HG03575 (cell line): ENCODE results near the gene PIR.

Source experiments
- ATAC-seq: cut with Tn5 transposase; IDR thresholded peaks from one replicate; pipeline ENCODE4 v1.9.1; 2021; ENCODE audit not compliant: unreplicated experiment, insufficient number of reproducible peaks, low FRiP score; ENCODE audit errors: extremely low read depth

The PIR gene

DNA sequence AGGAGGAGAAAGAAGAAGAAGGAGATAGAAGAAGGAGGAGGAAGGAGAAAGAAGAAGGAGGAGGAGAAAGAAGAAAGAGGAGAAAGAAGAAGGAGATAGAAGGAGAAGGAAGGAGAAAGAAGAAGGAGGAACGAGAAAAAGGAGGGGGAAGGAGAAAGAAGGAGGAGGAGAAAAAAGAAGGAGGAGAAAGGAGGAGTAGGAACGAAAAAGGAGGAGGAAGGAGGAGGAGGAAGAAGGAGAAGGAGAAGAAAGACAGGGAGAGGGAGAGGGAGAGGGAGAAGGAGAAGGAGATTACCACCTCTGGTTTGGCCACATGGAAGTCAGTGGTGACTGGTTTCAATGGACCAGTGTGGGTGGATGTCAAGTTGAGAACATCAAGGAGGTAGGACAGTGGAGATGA lies 58.9 kb downstream of the PIR start:
- ATAC-seq: no peak

DNA sequence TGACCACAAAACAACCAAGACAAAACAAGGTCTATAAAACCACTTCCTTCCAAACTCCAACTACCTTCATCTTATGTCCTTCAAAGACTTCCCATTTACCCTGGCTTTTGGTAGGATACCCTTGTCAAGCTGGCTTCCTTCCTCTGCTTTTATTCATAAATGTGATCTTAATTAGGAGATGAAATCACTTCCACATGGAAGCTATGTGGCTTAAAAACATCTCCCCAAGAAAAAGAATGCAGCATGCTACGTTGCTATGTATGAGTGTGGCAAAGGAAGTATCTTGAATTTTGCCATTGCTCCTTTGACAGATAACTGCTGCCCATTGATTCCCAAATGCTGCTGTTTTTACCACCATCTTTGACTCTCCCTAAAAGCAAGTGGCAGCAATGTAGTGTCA lies 62.5 kb downstream of the PIR start:
- no peak for ATAC-seq

DNA sequence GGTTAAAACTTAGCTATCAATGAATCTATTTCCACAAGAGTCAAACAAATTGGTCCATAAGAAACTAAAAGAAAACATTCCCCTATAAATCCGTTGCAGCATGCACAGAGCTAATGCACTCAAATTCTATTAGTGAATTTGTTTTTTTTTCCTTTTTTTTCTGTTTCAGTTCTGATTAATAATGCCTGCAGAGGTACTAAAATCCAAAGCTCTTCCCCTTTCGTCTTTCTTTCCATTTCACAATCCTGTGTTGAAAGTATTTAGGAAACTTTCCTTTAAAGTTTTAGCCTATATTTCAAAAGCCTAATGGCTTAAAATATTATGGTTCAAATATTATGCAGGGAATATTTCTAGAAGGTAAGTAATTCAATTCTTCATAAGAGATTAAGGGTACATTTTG lies 63.1 kb downstream of the PIR start:
- no peak for ATAC-seq

DNA sequence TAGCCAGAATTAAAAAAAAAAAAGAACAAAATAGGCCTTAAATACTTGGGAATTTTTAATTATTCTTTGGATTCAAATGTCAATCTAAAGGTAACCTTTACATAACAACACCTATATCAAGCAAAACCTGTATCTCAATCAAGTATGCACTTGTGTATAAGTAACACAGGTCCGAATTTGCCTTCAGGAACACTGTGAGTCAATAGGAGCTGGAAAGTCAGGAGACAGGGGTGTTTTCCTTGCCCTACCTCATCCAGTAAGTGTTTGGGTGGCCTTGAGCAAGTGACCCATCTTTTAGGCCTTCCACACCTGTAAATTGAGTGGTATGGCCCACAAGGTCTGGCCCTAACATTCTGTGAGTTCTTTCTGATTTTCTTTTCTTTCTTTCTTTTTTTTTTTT lies 68.1 kb downstream of the PIR start:
- ATAC-seq: no peak

DNA sequence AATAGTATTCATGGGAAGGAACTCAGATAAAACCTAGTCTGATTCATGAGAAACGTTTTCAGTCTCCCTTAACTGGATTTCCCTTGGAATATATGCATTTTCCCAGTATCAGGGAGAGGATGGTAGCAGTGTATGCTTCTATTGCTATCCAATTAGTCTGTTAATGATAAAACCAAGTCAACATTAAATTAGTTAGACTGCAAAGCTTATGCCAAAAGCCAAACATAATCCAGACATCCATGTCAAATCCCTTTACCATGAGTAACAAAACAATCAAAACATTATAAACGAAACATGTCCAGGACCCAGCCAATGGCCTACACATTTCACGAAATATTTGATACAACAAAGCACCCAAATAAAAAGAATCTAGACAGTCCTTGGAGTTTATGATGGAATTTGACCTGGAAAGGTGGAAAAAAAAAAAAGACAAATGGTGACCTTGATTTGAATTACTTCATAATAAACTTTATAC lies 74.4 kb downstream of the PIR start:
- ATAC-seq: no peak

DNA sequence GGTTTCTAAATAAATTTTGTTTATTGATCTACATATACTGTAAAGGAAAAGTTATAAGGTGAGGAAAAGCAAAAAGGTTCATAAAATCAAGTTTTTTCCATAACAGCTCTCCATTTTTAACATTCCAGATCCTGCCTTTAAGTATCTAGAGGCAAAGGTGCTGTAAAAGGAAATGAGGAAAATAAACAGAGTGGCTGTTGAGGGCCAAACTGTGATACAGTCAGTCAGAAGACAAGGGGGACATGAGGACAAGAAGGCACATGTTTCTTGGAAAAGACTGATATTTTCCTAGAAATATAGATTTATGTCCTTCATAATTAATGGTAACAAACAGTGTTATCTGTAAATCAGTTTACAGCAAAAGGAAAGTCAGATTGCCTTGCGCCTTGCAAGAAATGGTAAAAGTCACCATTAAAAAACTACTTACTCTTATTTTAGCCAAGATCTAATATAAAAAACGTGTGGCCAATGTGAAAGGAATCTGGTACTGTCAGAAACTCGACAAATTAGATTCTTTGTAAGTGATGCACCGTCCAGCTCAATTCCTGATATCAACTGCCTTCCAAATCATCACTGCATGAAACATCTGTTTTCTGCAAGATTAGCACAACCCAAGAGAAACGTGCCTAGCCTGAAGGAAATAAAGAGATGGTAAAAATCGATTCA lies 75.0 kb downstream of the PIR start:
- no peak for ATAC-seq

DNA sequence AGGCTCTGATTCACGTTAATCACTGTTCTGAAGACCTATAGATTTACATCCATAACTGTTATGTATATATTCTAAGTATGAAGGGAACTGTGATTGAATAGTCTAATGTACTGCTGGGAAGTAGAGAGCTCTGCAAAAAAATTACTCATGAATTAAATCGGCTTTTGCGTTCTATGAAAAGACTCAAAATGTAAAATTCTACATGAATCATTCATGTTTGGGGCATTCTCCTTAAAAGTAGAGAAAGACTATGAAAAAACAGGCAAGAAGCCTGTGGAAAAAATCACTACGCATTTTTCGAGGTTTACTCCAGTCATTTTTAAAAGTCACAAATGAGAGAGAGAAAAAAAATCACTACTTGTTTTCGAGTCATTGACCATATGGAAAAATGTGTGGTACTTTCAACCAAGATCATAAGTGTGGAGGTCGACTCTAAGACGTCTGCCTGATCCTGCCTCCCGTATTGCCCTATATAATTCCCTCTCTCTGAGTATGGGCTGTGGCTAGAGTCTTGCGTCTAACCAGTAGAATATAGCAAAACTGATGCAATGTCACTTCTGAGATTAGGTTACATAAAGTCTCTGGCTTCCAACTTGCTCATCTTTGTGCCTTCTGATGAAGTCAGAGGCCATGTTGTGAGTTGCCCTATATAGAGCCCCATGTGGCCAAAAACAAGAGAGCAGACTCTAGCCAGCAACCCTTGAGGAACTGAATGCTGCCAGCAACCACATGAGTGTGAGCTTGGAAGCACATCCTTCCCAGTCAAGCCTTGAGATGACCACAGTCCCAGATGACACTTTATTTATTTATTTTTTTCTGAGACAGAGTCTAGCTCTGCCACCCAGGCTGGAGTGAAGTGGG lies 76.8 kb downstream of the PIR start:
- ATAC-seq: no peak

DNA sequence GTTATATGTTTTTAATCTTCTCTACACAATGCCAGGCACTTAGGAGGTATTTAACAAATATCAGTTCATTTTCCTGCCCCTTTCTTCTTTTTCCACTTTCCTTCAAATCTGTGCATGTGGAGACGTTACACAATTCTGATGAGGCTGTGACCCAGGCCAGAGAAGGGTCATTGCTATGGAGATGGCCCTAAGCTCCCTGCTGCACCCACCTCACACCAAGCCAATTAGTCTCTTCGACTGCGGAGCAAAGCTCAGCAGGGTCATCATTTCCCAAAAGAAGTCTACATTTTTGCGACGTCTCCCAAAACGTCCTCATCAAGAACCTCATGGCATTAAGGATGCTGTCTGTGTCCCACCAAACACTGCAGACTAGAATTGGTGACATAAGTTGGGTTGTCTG lies 80.0 kb downstream of the PIR start:
- ATAC-seq: no peak

DNA sequence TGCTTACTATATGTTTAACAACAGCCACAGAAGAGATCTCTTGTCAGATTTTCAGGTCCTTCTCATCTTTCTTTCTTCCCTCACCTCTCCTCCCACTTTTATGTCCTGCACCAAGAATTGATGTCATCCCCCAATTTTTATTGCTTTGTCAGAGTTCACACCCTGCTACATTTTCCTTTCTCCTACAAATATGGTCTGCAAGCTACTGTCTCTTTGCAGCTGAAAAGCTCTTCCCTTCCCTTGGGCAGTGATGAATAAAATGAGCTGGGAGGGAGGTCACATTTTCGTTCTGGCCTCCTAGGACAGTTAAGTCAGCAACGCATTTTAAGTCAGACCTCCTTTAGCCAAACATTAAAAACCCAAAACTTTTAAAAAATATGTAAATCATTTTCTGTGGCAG lies 82.2 kb downstream of the PIR start:
- ATAC-seq: no peak

DNA sequence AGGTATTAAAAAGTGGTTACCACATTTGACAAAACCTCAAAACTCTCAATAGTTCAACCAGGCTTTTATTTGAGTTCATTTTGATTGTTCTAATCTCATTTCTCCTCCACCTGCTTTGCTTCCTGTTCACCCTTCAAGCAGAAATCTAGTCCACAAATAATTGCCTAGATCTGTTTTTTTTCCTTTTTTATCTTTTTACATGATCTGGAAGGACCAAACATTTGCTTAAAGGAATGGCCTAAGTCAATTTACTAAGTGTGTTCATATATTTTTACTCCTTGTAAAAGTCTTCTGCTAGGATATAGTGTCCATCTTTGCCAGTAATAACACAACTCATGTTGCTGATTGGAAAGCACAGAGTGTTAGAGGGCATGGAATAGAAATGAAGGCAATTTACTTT lies 82.7 kb downstream of the PIR start:
- no peak for ATAC-seq

DNA sequence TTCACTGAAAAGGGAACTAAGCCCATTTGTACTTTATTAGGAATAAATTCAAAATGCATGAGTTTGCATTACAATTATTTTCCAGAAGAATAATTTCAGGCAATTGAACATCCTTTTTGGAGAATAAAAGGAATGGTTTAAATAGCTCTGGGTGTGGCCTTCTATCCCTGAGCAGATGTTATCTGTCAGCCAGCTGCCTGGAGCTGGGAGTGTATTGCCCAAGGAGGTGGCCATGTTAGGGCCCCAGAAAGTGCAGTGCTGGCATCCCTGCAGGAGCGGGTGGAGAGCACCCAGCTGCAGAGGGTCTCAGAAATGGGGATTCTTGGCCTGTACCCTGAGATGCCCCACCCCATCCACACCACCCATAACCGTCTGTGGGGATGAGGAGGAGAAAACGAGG lies 87.3 kb downstream of the PIR start:
- ATAC-seq: no peak

DNA sequence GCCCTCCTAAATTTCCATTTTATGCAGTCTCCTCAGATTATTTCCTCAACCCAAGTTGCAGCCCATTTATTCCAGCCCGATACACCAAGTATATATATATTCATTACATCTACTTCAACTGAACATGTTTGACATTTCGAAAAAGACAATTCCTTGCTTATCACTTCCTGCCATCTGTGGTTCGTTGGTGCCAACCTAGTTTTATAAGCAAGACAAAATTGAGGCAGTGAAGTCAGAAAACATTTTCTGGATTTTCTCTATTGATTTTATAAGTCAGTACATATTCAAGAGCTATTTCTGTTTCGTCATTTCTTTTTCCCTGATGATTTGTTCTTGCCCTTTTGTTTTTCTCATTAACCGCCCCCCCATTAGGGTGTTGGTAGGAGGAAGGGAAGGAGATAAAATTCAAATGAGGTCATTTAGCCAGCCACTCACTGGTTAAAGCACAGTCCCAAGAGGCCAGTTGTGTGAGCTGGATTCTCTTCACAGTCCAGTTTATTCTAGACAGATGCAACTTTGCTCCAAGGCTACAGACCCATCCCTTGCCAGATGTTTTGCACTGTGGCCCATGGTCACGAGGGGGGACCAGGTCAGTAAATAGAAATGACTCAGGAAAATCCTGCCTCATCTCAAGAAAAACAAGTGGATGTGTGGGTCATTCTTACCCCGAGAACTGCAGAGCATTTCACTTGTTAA lies 88.6 kb downstream of the PIR start:
- no peak for ATAC-seq

DNA sequence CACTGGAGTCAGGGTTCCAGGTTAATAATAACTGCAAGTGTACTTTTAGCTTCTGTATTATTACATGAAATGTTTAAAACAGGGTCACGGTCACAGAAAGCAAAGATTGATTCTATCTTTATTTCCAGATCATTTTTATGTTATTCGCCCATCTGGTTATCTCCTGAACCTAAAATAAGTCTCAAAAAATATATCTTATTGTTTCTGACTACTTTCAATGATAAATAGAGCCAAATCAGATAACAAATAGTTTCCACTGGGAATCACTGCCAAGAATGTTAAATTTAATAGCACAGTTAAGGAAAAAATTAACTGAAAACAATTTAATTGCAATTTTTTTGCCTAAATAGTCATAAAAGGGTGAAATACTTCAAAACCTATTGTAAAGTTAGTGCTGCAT lies 91.8 kb downstream of the PIR start:
- no peak for ATAC-seq

DNA sequence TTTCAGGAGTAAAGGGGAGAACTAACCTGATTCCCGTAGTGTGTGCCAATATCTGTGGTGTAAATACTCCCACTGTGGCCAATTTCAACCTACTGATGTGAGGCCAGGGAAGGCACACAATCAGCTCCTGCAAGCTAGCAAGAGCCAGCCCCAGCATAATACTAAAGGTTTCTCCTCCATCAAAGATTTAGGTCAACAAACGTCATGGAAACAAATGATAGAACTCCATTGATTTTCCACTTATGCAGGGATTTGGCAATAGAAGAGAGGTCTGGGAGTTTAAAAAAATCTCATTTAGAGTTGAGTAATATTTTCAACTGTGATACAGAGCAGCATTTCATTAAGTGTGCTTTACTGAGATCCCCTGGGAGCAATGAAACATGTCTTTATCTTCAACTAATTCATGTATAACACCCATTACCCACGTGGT lies 93.2 kb downstream of the PIR start:
- no peak for ATAC-seq

DNA sequence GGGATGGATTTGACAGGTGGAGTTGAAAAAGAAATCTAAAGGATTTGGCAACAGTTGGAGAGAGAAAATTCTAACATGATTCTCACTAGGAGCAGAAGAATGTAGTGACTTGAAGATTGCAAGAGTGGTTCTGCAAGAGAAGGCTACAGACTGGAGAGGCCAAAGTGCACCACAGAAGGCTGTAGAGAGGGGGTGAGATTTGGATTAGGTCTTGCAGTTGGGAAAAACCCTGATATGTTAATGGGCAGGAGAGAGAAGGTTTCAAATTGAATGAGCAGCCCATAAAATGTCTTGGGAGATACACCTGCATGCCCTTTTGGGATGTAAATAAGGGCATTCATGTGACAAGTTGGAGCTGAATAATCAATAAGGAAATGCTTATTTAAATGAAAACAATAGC lies 94.3 kb downstream of the PIR start:
- ATAC-seq: no peak

DNA sequence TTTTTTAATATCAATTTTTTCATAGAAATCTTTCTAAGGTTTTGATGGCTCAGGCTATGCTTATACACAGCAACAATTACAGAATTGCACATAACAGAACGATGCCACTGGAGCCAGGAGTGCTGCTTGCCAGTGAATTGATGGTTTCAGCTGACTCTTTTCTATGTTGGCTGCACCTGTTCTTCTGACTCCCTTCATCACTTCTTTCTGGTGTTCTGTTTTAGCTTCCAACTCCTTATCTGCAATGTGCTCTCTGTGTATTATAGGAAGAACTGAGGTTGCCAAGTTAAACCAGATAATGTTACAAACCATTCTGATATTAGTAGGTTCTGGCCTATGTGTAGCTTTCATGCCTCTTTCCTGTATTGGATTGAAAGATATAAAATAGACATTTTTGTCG lies 97.3 kb downstream of the PIR start:
- ATAC-seq: no peak

DNA sequence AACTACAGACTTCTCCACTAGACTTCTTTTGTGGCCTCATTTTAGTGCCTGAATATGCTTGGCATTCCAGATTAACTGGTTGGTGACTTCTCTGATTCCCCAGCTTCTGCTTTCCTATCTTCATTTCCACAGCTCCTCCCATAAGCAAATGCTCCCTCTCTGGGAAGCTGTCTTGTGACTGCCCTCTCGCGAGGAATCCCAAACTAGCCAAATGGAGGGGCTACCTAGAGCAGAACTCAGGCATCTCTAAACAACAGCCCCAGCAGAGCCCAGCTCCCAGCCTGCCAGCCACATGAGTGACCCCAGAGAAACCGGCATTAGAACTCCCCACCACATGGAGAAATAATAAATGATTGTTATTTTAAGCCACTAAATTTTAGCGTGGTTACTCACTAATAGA lies 101.3 kb downstream of the PIR start:
- ATAC-seq: no peak

DNA sequence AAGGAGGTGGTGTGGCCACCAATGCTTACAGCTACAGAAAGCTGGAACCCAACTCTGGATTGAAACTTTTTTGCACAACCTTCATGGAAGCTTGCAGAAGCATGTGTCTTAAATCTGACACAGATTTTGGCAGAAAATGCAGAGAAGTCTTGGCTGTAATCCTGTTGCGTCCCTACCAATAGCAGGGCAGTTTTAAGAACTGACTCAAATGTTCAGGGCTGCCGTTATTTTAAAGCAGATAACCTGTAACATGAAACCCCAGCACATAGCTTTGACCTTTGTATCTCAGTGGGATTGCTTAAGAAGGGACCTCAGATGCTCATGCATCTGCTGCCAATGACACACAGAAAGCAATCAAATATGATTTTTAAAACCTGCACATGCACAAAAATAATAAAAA lies 108.8 kb downstream of the PIR start, which contains the start of gene VEGFD:
VEGFD (minus strand) TSS at position 110 of the 400 bp plus-strand sequence. CDS start 467 bp downstream, outside the sequence.
- no peak for ATAC-seq

DNA sequence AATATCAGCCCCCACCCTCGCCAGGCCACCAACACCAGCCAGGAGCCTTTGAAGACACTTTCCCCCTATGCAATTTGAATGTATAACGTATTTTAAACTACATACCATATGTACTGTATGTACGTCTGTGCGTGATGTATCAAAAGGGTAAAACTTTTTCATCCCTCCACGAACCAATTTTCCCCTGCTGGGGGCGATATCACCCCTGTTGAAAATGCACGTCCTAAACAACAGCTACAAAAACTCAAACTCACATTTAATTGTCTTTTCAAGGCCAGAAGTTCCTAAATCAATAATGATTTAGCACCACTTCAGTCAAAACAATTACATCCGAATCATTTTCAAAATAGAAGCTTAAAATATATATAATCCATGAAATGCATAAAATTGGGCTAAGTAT lies 110.3 kb downstream of the PIR start:
- ATAC-seq: no peak

DNA sequence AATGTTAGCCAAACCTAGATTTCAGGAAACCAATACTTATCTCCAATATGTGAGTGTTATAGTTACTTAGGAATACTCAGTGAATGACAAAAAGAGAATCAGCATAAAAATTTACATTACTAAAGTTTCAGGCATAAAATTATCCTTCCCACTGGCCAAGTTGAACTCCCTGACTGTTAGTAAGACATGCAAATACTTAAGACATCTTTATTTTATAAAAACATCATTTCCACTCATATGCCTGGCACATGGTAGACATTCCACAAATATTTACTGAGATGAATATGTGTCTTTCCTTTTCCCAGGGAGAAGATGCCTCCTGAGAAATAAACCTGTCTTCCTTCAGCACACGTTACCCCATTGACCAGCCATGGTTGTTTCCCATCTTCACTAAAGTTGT lies 116.2 kb downstream of the PIR start:
- ATAC-seq: no peak
